ENCODE measurements around the gene CNTN1. TPM values are rescaled to one million over a fixed set of nuclear protein-coding genes. Genes with fewer than 3 reads are reported as not detected.

Gene CNTN1
- total and polyA plus RNA-seq, 9 of the 15 experiments (the other 6 are each of a cell fraction or from before 2014, with no cell fraction given) = 0.16 TPM; not detected in 8

- Histone ChIP-seq H3K27ac (ENCODE audit: extremely low read depth, low read depth, low read length) (no peak overlapping the region), H3K4me3 (no peak overlapping the region), H3K9me1 (ENCODE audit: control insufficient read depth, insufficient read depth, low read length) (no peaks in the 10 kb centered on the region), H3K27me3 (ENCODE audit: control insufficient read depth in 2 of 2, insufficient read depth in 2 of 2, low read length in 2 of 2) (no peaks in the 10 kb centered on the region), H2AFZ (ENCODE audit: low read depth, low read length) (no peak overlapping the region), H3K4me1 (replicated peaks in 1 of 2; ENCODE audit: control insufficient read depth in 2 of 2, insufficient read depth in 2 of 2, low read length in 2 of 2) (no peaks in the 10 kb centered on the region), H3K36me3 (ENCODE audit: control insufficient read depth, insufficient read depth, low read length) (no peaks in the 10 kb centered on the region), H3K9me3 (replicated peaks; ENCODE audit: control insufficient read depth, insufficient read depth, low read depth, low read length) (no peaks in the 10 kb centered on the region), H3K79me2 (ENCODE audit: control insufficient read depth, insufficient read depth, low read length) (no peaks in the 10 kb centered on the region), H3K4me2 (ENCODE audit: insufficient read depth, low read length) (no peak overlapping the region), H4K20me1 (replicated peaks; ENCODE audit: control insufficient read depth, insufficient read depth, low read length) (no peaks in the 10 kb centered on the region), H3K9ac (ENCODE audit: insufficient read depth in 1 of 2, low read depth in 2 of 2, low read length in 2 of 2) (no peak overlapping the region)
- ChIA-PET CTCF (ENCODE audit: low intra/inter-chr PET ratio) (no interaction called here), POLR2A (no interaction called here)
- FAIRE-seq (no peak), DNase-seq (ENCODE audit: extremely low read depth in 1 of 4, low spot score in 3 of 4) (no peak), ATAC-seq (no peak)
- in situ Hi-C loops (cut with MboI) = no loop called here
- intact Hi-C loops (cut with micrococcal nuclease) = no loop called here
- TF ChIP-seq ARID1B (IDR thresholded peaks at IDR 0.05) (no peak), HDAC2 (IDR thresholded peaks at IDR 0.05) (no peak), HNRNPLL (IDR thresholded peaks at IDR 0.05; ENCODE audit: low read depth, low read length, poor library complexity, severe bottlenecking) (no peak), BMI1 (IDR thresholded peaks at IDR 0.05; ENCODE audit: low read length) (no peak), ZNF699 (CRISPR knock-in tag; IDR thresholded peaks at IDR 0.05; ENCODE audit: insufficient replicate concordance) (no peak), POLR2AphosphoS2 (IDR thresholded peaks at IDR 0.05; ENCODE audit: low read length) (no peak), ZNF274 (IDR thresholded peaks at IDR 0.05; ENCODE audit: borderline replicate concordance, low read depth, low read length) (no peak), CBFA2T3 (IDR thresholded peaks at IDR 0.05) (no peak), ZNF764 (CRISPR knock-in tag; IDR thresholded peaks at IDR 0.05; ENCODE audit: low read depth) (no peak), SAFB2 (IDR thresholded peaks at IDR 0.05; ENCODE audit: borderline replicate concordance, low read depth, low read length, severe bottlenecking) (no peak), MYBL2 (IDR thresholded peaks at IDR 0.05; ENCODE audit: low read depth) (no peak), MYBL2 (CRISPR knock-in tag; IDR thresholded peaks at IDR 0.05; ENCODE audit: borderline replicate concordance) (no peak), FOXA3 (CRISPR knock-in tag; conservative IDR thresholded peaks at IDR 0.05 in 1 of 2, IDR thresholded peaks at IDR 0.05 in 1 of 2) (no peak)
- TF ChIP-seq, protein P1, sequence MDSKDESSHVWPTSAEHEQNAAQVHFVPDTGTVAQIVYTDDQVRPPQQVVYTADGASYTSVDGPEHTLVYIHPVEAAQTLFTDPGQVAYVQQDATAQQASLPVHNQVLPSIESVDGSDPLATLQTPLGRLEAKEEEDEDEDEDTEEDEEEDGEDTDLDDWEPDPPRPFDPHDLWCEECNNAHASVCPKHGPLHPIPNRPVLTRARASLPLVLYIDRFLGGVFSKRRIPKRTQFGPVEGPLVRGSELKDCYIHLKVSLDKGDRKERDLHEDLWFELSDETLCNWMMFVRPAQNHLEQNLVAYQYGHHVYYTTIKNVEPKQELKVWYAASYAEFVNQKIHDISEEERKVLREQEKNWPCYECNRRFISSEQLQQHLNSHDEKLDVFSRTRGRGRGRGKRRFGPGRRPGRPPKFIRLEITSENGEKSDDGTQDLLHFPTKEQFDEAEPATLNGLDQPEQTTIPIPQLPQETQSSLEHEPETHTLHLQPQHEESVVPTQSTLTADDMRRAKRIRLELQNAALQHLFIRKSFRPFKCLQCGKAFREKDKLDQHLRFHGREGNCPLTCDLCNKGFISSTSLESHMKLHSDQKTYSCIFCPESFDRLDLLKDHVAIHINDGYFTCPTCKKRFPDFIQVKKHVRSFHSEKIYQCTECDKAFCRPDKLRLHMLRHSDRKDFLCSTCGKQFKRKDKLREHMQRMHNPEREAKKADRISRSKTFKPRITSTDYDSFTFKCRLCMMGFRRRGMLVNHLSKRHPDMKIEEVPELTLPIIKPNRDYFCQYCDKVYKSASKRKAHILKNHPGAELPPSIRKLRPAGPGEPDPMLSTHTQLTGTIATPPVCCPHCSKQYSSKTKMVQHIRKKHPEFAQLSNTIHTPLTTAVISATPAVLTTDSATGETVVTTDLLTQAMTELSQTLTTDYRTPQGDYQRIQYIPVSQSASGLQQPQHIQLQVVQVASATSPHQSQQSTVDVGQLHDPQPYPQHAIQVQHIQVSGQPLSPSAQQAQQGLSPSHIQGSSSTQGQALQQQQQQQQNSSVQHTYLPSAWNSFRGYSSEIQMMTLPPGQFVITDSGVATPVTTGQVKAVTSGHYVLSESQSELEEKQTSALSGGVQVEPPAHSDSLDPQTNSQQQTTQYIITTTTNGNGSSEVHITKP (IDR thresholded peaks at IDR 0.05; ENCODE audit: partially characterized antibody) = no peak
- BruUV-seq (replicated peaks) = no TSS peak
- 7% methylated on average over 1 of the region's 1 CpG for WGBS (ENCODE audit: insufficient coverage, low coverage, missing lambda C conversion rate)
These were observed 24.1 kb upstream of the CNTN1 start for GRCh38 chr12:40668099-40668529.
